MM.1S (cell line): Measurements from ENCODE around the gene ZNF526.
A peak's percentile ranks its signal among the peaks of the same experiment; 100 is the strongest.

Experiments
- DNase-seq: peaks from one replicate; pipeline ENCODE4 v3.0.0-alpha.2; 2015
- H2AFZ ChIP-seq: fragments of 300-600 bp; sonication (generic); 2 replicates; pipeline ENCODE4 v1.6.0; 2016; ENCODE audit warnings: antibody characterized with exemption, low read length
- H3F3A ChIP-seq: fragments of 300-600 bp; sonication (generic); 2 replicates; pipeline ENCODE4 v1.6.1; 2016; ENCODE audit warnings: mild to moderate bottlenecking, antibody characterized with exemption, low read length, moderate library complexity, mixed read lengths; ENCODE audit not compliant: insufficient read depth
- H3K27ac ChIP-seq: fragments of 300-600 bp; sonication (generic); 2 replicates; pipeline ENCODE4 v1.5.1; 2016; ENCODE audit warnings: mild to moderate bottlenecking, low read length
- H3K27me3 ChIP-seq: fragments of 300-600 bp; sonication (generic); replicated peaks from 2 replicates; pipeline ENCODE4 v1.6.0; 2016; ENCODE audit warnings: low read length; ENCODE audit not compliant: insufficient read depth
- H3K36me3 ChIP-seq: fragments of 300-600 bp; sonication (generic); replicated peaks from 2 replicates; pipeline ENCODE4 v1.6.1; 2016; ENCODE audit warnings: mild to moderate bottlenecking, low read length, mixed read lengths; ENCODE audit not compliant: insufficient read depth
- H3K4me1 ChIP-seq: fragments of 300-600 bp; sonication (generic); 2 replicates; pipeline ENCODE4 v1.6.1; 2016; ENCODE audit warnings: low read length, mixed read lengths
- H3K4me2 ChIP-seq: fragments of 300-600 bp; sonication (generic); 2 replicates; pipeline ENCODE4 v1.6.0; 2016; ENCODE audit warnings: low read depth, low read length
- H3K4me3 ChIP-seq: fragments of 300-600 bp; sonication (generic); 2 replicates; pipeline ENCODE4 v1.5.1; 2016; ENCODE audit warnings: low read length, mixed read lengths
- H3K79me2 ChIP-seq: fragments of 300-600 bp; sonication (generic); 2 replicates; pipeline ENCODE4 v1.6.1; 2016; ENCODE audit warnings: mixed run types, low read length, mixed read lengths
- H3K9ac ChIP-seq: fragments of 300-600 bp; sonication (generic); 2 replicates; pipeline ENCODE4 v1.6.1; 2016; ENCODE audit warnings: low read length, mixed read lengths
- H3K9me2 ChIP-seq: fragments of 300-600 bp; sonication (generic); replicated peaks from 2 replicates; pipeline ENCODE4 v1.6.1; 2016; ENCODE audit warnings: mild to moderate bottlenecking, low read length, mixed read lengths; ENCODE audit not compliant: insufficient read depth
- H3K9me3 ChIP-seq: fragments of 300-600 bp; sonication (generic); replicated peaks from 2 replicates; pipeline ENCODE4 v1.6.1; 2016; ENCODE audit warnings: mild to moderate bottlenecking, low read length, mixed read lengths; ENCODE audit not compliant: insufficient read depth
- H4K20me1 ChIP-seq: fragments of 300-600 bp; sonication (generic); 2 replicates; pipeline ENCODE4 v1.6.1; 2016; ENCODE audit warnings: mild to moderate bottlenecking, low read length, moderate library complexity, mixed read lengths; ENCODE audit not compliant: insufficient read depth
- CTCF ChIP-seq: fragments of 300-600 bp; sonication (generic); IDR thresholded peaks from 2 replicates; pipeline ENCODE4 v1.5.1; 2016; ENCODE audit warnings: antibody characterized with exemption, low read length, mixed read lengths
- EZH2 ChIP-seq: fragments of 300-600 bp; sonication (generic); optimal IDR thresholded peaks from 2 replicates; pipeline ENCODE3; 2017; ENCODE audit warnings: low read depth, mild to moderate bottlenecking, antibody characterized with exemption, low read length, mixed read lengths
- EZH2phosphoT487 ChIP-seq: fragments of 300-600 bp; sonication (generic); IDR thresholded peaks from 2 replicates; pipeline ENCODE4 v1.6.1; 2018; ENCODE audit warnings: antibody characterized with exemption, low read length

ZNF526 gene

GRCh38 chr19:42196011-42197001 lies 23.8 kb upstream of the ZNF526 start:
- H3K4me2 ChIP-seq: no peak overlapping the region
- peaks cover 26% of the 10 kb centered on the region for H3F3A ChIP-seq
- no peak overlapping the region for H3K9ac ChIP-seq
- peaks cover 29% of the 10 kb centered on the region for H3K4me1 ChIP-seq
- H3K27ac ChIP-seq: no peak overlapping the region
- no peaks in the 10 kb centered on the region for H4K20me1 ChIP-seq
- no peaks in the 10 kb centered on the region for H3K9me2 ChIP-seq
- no peaks in the 10 kb centered on the region for H3K27me3 ChIP-seq
- H3K4me3 ChIP-seq: no peak overlapping the region
- no peak for DNase-seq
- no peaks in the 10 kb centered on the region for H3K9me3 ChIP-seq
- no peak overlapping the region for H2AFZ ChIP-seq
- H3K36me3 ChIP-seq: no peaks in the 10 kb centered on the region; the same call in 1 of the 2 replicates
- TF ChIP-seq CTCF (no peak), EZH2phosphoT487 (no peak), EZH2 (no peak)
- peaks cover 14% of the 10 kb centered on the region for H3K79me2 ChIP-seq

GRCh38 chr19:42197375-42197817 lies 22.7 kb upstream of the ZNF526 start:
- H3K9me3 ChIP-seq: no peaks in the 10 kb centered on the region
- no peaks in the 10 kb centered on the region for H3K9me2 ChIP-seq
- no peak overlapping the region for H3K27ac ChIP-seq
- H3F3A ChIP-seq: peaks cover 37% of the 10 kb centered on the region
- H3K4me3 ChIP-seq: no peak overlapping the region
- TF ChIP-seq CTCF (no peak), EZH2phosphoT487 (no peak), EZH2 (no peak)
- no peaks in the 10 kb centered on the region for H4K20me1 ChIP-seq
- H3K4me2 ChIP-seq: no peak overlapping the region
- peaks cover 25% of the 10 kb centered on the region for H3K79me2 ChIP-seq
- H3K9ac ChIP-seq: no peak overlapping the region
- no peak overlapping the region for H2AFZ ChIP-seq
- no peaks in the 10 kb centered on the region for H3K27me3 ChIP-seq
- DNase-seq: no peak
- H3K4me1 ChIP-seq: peaks cover 40% of the 10 kb centered on the region
- no peaks in the 10 kb centered on the region; the same call in 1 of the 2 replicates for H3K36me3 ChIP-seq

- Histone ChIP-seq H3K79me2 (peaks cover 40% of the 10 kb centered on the region), H3K9ac (peak overlapping the region; percentile 51; the same call in 1 of the 2 replicates), H3K4me3 (peak overlapping the region; percentile 24; the same call in 1 of the 2 replicates), H3K27ac (peak overlapping the region; percentile 82; the same call in 1 of the 2 replicates), H3K4me1 (peaks cover 54% of the 10 kb centered on the region), H4K20me1 (no peaks in the 10 kb centered on the region), H3K36me3 (peaks cover 3% of the 10 kb centered on the region; the same call in 1 of the 2 replicates), H2AFZ (0 out of 2 replicates have a peak overlapping the region, but pooled peaks have one; percentile 38), H3K9me3 (no peaks in the 10 kb centered on the region), H3F3A (peaks cover 39% of the 10 kb centered on the region), H3K27me3 (no peaks in the 10 kb centered on the region), H3K4me2 (peak overlapping the region; percentile 84; the same call in 1 of the 2 replicates), H3K9me2 (no peaks in the 10 kb centered on the region)
- peak; percentile 84 for DNase-seq
- TF ChIP-seq EZH2phosphoT487 (no peak), EZH2 (no peak), CTCF (no peak)
These were observed 21.3 kb upstream of the ZNF526 start for GRCh38 chr19:42198676-42199439.
